GM19324 (cell line): ENCODE measurements around the gene IMMT.
A peak's percentile ranks its signal among the peaks of the same experiment; 100 is the strongest.

Experiments
- ATAC-seq: cut with Tn5 transposase; IDR thresholded peaks from one replicate; pipeline ENCODE4 v1.9.1; 2021; ENCODE audit warnings: mild to moderate bottlenecking, moderate library complexity; ENCODE audit not compliant: unreplicated experiment, low FRiP score

Gene IMMT

GRCh38 chr2:86226636-86227520, 31.6 kb upstream of the IMMT start:
- no peak for ATAC-seq

DNA sequence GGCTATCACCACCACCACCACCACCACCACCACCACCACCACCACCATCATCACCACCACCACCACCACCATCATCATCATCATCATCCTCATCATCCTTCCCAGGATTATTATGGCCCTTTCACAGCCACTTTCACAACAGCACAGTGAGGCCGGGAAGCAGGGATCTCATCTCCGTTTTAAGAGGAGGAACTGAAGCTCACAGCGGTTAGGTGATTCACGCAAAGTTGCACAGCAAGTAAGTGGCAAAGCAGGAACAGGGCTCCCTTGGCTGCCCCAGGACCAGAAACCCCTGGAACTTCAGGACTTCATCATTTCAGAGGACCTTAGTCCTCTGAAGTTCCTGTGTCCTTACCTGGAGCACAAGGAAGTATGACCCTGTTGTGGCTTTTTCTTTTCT, 30.8 kb upstream of the IMMT start:
- ATAC-seq: no peak

DNA sequence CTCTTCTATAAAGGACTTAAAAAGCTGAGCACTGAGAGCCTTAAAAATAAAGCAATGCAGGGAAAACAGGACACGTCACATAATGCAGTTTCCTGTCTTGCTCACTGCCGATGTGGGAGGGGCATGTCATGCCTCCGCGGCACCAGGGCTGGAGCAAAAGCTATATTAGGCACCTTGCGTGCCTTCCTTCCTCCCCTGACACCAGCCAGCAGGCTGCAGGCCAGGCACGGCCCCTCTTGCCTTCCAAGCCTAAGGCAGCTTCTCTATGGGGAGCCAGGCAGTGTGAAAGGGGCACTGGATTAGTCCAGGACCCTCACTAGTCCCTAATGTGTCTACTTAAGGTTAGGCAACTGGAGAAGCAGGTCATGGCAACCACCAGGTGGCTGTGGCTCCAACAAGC, 30.3 kb upstream of the IMMT start:
- peak; percentile 39 for ATAC-seq

- ATAC-seq: no peak
Observed at GRCh38 chr2:86224645-86225355, 29.5 kb upstream of the IMMT start.

DNA sequence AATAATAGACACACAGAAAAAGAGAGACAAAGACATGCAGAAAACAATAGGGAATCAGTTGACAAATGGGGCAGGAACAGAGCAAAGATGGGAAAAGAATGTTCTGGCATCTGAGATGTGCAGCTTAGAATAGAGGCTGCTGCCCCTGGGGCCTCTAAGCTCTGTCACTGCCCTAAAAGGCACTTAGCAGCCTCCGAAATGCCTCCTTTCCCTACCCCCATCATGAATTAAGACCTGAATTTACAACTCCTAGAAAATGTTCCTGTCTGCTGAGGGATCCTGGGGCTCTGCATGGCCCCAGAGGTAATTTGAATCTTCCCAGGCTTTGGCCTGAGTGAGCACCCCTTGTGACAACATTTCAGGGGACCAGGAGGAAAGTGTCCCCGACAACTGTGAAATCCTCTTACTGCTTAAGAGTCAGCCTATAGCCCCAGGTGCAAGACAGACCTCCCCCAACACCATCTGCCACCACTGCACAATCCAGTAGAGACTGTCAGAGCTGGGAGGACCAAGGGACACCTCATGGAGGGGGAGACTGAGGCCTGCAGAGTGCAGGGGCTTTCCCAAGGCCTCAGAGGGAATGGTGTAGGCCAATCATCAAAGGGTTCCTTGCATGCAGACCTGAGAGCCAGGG, 28.8 kb upstream of the IMMT start:
- ATAC-seq: no peak

GRCh38 chr2:86223140-86223926, 28.1 kb upstream of the IMMT start:
- no peak for ATAC-seq

GRCh38 chr2:86221066-86221684, 25.9 kb upstream of the IMMT start:
- ATAC-seq: no peak

DNA sequence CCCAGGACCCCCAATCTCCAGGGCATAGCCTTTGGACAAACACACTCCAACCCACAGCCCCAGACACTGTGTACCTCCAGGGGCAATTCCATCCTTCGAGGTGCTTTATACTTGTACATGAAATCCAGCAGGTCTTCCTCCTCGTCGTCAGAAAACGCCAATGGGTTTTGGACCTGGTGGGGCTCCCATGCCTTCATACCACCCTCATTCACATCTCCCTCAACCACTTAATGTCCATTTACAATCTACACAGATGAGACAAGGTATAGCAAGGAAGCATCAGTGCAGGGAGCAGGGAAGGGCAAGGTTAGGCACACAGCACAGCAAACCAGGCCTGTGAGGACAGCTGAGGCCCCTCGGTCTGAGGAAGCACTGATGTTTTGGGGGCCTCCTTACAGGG, 24.6 kb upstream of the IMMT start:
- ATAC-seq: no peak

DNA sequence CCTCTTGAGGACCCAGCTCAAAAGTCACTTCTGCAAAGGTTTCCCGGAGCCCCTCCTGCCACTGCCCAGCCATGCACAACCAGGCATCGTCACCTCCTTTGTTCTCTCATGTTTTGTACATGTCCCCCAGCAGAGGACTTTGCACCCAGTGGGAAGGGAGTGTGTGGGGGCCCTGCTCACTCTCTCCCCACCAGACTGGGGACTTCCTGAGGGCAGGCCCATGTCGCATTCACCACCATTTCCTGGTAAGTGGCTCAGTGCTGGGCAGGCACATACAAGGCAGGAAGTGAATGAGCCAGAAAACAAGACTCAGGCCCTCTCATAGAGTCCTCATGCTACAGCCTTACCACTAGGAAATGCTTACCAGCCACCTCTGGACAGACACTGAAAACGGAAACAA, 22.9 kb upstream of the IMMT start:
- ATAC-seq: no peak

DNA sequence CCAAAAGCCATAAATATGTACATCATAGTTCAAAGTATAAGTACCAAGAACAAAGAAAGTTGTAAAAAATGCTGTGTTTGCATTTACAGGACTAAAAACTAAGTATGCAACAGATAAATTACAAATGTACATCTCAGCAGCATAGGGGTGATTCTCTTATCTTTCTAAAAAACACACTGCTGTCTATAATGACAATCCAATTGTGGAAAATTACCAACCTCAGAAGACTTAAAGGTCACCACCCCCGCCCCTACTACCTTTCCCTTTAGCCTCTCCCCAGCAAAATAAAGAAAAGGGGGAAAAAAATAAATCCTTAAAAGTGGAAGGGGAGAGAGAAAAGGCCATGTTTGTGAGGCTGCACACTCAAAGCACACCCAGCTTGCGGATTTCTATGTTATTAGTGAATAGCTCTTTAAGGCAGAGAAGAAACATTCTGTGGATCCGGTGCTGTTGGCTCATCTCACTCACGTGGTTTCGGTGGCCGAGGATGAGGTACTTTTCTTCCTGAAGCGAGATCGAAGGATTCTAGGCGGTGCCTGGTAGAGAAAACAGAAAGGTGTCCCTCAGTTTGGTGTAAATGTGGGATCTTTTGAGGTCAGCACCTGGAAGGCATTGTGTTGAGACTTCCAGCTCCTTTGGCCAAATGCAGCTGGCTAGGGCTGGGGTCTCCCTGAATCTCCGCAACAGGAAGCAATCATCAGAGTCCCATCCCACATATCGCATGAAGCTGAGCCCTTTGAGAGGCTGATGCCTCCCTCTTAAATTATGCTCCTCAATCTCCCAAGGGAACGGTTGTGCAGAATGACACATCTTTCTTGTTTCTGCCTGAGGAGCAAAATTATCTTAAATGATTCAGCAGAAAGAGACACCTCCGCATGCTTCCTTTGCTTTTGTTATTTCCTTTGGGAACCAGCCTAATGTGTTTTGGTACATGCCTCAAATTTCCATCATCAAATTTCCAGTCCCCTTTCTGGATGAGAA, 21.6 kb upstream of the IMMT start:
- no peak for ATAC-seq

GRCh38 chr2:86214503-86214832, 19.2 kb upstream of the IMMT start:
- ATAC-seq: no peak

DNA sequence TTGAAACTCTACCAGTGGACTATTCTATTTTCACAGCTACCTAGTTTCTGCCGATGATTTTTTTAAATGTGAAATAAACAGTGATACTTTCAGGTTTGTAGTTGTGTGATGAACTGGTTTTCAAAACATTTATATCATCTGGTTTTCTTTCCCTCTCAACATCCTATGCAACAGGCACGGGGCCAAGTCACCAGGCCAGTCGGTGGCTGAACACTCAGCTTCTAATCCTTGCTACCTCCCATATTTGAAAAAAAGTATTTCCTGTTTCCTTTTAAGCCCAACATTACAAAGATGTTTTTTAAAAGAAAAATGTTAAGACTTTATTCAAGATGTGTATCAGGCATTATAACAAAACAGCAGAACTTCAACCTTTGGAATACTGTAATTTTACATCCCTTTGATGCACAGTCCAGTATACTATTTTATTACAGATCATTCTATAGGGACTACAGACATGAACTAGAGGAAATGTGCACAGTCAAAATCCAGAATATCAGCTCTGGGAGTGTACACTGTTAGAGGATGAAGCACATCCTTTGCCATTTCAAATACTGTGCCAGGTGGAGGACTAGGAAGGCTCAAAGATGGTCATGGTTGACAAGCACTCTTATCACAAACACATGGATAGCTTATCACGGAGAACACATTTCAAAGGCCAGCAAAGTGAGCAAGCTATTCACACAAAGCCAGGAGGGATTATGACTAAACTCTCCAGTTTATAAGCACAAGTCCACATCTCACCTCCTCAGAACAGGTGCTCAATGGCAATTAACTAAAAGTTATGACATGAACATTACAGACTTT, 18.6 kb upstream of the IMMT start:
- no peak for ATAC-seq

DNA sequence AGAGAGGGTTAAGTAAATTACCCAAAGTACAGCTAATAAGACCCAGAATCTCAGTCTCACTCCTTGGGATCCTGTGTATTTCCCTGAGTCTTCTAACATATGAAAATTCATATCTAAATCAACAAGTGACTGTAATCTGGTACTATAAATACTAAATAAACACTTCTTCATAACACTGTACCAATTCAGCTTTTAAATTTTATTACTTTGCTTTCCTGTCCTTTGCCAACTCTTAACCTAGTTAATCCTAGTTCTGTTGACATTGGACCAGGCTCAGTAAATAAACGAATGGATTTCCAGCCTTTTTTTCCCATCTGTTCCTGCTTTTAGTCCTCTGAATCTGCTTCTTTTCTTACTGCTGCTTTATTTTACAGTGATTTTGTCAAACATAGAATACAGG, 17.8 kb upstream of the IMMT start:
- ATAC-seq: no peak

DNA sequence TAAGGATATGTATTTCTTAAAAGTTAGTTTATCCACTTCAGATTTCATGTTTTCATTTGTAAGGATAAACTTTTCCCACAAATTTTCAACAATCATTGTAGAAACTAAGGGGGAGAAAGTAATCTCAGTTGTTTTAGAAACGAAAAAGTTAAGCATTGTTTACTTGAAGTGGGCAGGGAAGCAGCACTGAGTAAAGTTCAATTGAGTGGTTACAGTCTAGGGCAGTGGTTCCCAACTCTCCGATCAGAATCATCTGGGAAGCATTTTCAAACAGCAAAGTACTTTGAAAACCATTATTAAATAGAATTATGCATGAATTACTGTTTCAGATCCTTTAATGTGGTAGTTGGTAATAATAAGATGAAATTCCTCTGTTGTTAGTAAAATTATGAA, 16.5 kb upstream of the IMMT start:
- ATAC-seq: no peak

GRCh38 chr2:86211033-86211795, 16.0 kb upstream of the IMMT start:
- peak; percentile 54 for ATAC-seq

- no peak for ATAC-seq
Observed at GRCh38 chr2:86204458-86204857, 9.2 kb upstream of the IMMT start.

GRCh38 chr2:86203614-86204013, 8.4 kb upstream of the IMMT start:
- ATAC-seq: no peak

GRCh38 chr2:86202702-86203101, 7.4 kb upstream of the IMMT start:
- no peak for ATAC-seq
